HEK293T (cell line): ENCODE data around the gene BIVM.

Experiments
- CTCF ChIA-PET: fragments of 350-600 bp; formaldehyde crosslinking; extraction: SDS; loops from one replicate; lab custom pipeline; 2021; ENCODE audit warnings: antibody characterized with exemption, inconsistent platforms; lab: Yijun Ruan, JAX
- POLR2A ChIA-PET: fragments of 350-600 bp; formaldehyde crosslinking; extraction: SDS; loops from one replicate; lab custom pipeline; 2020; ENCODE audit warnings: antibody characterized with exemption, inconsistent platforms; lab: Yijun Ruan, JAX
- DNase-seq: peaks from one replicate; pipeline ENCODE4 v3.0.0; 2012; ENCODE audit warnings: mixed read lengths; ENCODE audit errors: extremely low spot score
- ARNT ChIP-seq: fragments of 450-650 bp; IDR thresholded peaks from 2 replicates; pipeline ENCODE4 v1.6.1; 2017; ENCODE audit warnings: mild to moderate bottlenecking
- BHLHE40 ChIP-seq: fragments of 450-650 bp; IDR thresholded peaks from 2 replicates; pipeline ENCODE4 v1.6.1; 2016; ENCODE audit warnings: mild to moderate bottlenecking, moderate library complexity, borderline replicate concordance
- CTBP1 ChIP-seq: fragments of 450-650 bp; IDR thresholded peaks from 2 replicates; pipeline ENCODE4 v1.6.1; 2016; ENCODE audit warnings: borderline replicate concordance
- ELF4 ChIP-seq: fragments of 450-650 bp; IDR thresholded peaks from 2 replicates; pipeline ENCODE4 v1.6.1; 2017; ENCODE audit warnings: antibody characterized with exemption
- FOXA1 ChIP-seq: fragments of 450-650 bp; IDR thresholded peaks from 2 replicates; pipeline ENCODE4 v1.6.1; 2016; ENCODE audit warnings: mild to moderate bottlenecking
- FOXK2 ChIP-seq: fragments of 450-650 bp; IDR thresholded peaks from 2 replicates; pipeline ENCODE4 v1.6.1; 2016; ENCODE audit warnings: mild to moderate bottlenecking
- FOXM1 ChIP-seq: fragments of 450-650 bp; IDR thresholded peaks from 2 replicates; pipeline ENCODE4 v1.6.1; 2017; ENCODE audit warnings: mild to moderate bottlenecking, borderline replicate concordance
- HDGF ChIP-seq: fragments of 450-650 bp; IDR thresholded peaks from 2 replicates; pipeline ENCODE4 v1.6.1; 2017; ENCODE audit warnings: antibody characterized with exemption, borderline replicate concordance
- L3MBTL2 ChIP-seq: fragments of 450-650 bp; conservative IDR thresholded peaks from 2 replicates; pipeline ENCODE4 v1.6.1; 2016; ENCODE audit warnings: mild to moderate bottlenecking
- LEF1 ChIP-seq: fragments of 450-650 bp; IDR thresholded peaks from 2 replicates; pipeline ENCODE4 v1.6.1; 2017; ENCODE audit warnings: mild to moderate bottlenecking, borderline replicate concordance
- NFRKB ChIP-seq: fragments of 450-650 bp; IDR thresholded peaks from 2 replicates; pipeline ENCODE4 v1.6.1; 2016; ENCODE audit warnings: mild to moderate bottlenecking, moderate library complexity
- PKNOX1 ChIP-seq: fragments of 450-650 bp; IDR thresholded peaks from 2 replicates; pipeline ENCODE4 v1.6.1; 2016
- SP1 ChIP-seq: fragments of 450-650 bp; IDR thresholded peaks from 2 replicates; pipeline ENCODE4 v1.6.1; 2017
- SUZ12 ChIP-seq: fragments of 450-650 bp; IDR thresholded peaks from 2 replicates; pipeline ENCODE4 v1.6.1; 2016; ENCODE audit warnings: mild to moderate bottlenecking
- TARDBP ChIP-seq: fragments of 450-650 bp; IDR thresholded peaks from 2 replicates; pipeline ENCODE4 v1.6.1; 2016
- ZNF384 ChIP-seq: fragments of 450-650 bp; IDR thresholded peaks from 2 replicates; pipeline ENCODE4 v1.6.1; 2016

BIVM gene

GRCh38 chr13:102817907-102818306 lies 19.0 kb downstream of the BIVM start:
- TF ChIP-seq SP1 (no peak), PKNOX1 (no peak), LEF1 (no peak), FOXK2 (no peak), BHLHE40 (no peak), FOXA1 (no peak), TARDBP (no peak), CTBP1 (no peak), NFRKB (no peak), ZNF384 (no peak), L3MBTL2 (no peak), SUZ12 (no peak), ARNT (no peak), FOXM1 (no peak), ELF4 (no peak), HDGF (no peak)
- ChIA-PET POLR2A (no interaction called here), CTCF (interaction anchor here (0.5 kb wide), 1 partner anchor 15 kb away, joined by 7 read pairs; no protein-coding TSS in a partner anchor)
- DNase-seq = no peak

GRCh38 chr13:102825400-102825799 lies 26.5 kb downstream of the BIVM start:
- DNase-seq = no peak
- ChIA-PET POLR2A (no interaction called here), CTCF (no interaction called here)
- no peak for TF ChIP-seq SP1
- TF ChIP-seq CTBP1 = no peak
- TF ChIP-seq SUZ12 = no peak
- no peak for TF ChIP-seq FOXK2
- no peak for TF ChIP-seq LEF1
- TF ChIP-seq HDGF = no peak
- TF ChIP-seq TARDBP = no peak
- TF ChIP-seq BHLHE40 = no peak
- TF ChIP-seq PKNOX1 = no peak
- no peak for TF ChIP-seq NFRKB
- TF ChIP-seq FOXM1 = no peak
- TF ChIP-seq L3MBTL2 = no peak
- no peak for TF ChIP-seq ELF4
- TF ChIP-seq ARNT = no peak
- no peak for TF ChIP-seq ZNF384
- no peak for TF ChIP-seq FOXA1

- no peak for TF ChIP-seq SP1
- TF ChIP-seq HDGF = no peak
- TF ChIP-seq FOXA1 = no peak
- no peak for TF ChIP-seq ZNF384
- no peak for TF ChIP-seq BHLHE40
- TF ChIP-seq PKNOX1 = no peak
- TF ChIP-seq SUZ12 = no peak
- no peak for TF ChIP-seq L3MBTL2
- TF ChIP-seq FOXM1 = no peak
- TF ChIP-seq FOXK2 = no peak
- ChIA-PET CTCF (no interaction called here), POLR2A (no interaction called here)
- DNase-seq = no peak
Measured at GRCh38 chr13:102825921-102826706, 27.2 kb downstream of the BIVM start.

GRCh38 chr13:102830646-102831045 lies 31.7 kb downstream of the BIVM start:
- CTCF ChIA-PET = no interaction called here
- DNase-seq = no peak
- POLR2A ChIA-PET = no interaction called here
- TF ChIP-seq TARDBP (no peak), HDGF (no peak), SP1 (no peak), LEF1 (no peak), CTBP1 (no peak), FOXK2 (no peak), ELF4 (no peak), ZNF384 (no peak), PKNOX1 (no peak)

- no peak for TF ChIP-seq SUZ12
- ChIA-PET CTCF (no interaction called here), POLR2A (interaction anchor here (1.3 kb wide), 1 partner anchor 9 kb away, joined by 4 read pairs; the partner anchor contains the start of gene ERCC5)
- DNase-seq = no peak
Measured at GRCh38 chr13:102836471-102836870, 37.6 kb downstream of the BIVM start.
